Liver (tissue), 9 donors: ENCODE measurements around the gene SKI. TPM values are rescaled to one million over a fixed set of nuclear protein-coding genes. Genes with fewer than 3 reads are reported as not detected.

ENCODE experiments used
- DNase-seq: peaks from one replicate; pipeline ENCODE4 v3.0.0-alpha.2; 2017; ENCODE audit warnings: low spot score
- H3K27ac ChIP-seq, 2 donors: one replicate each; pipeline ENCODE4 v1.7.0; 2013; ENCODE audit warnings: inconsistent platforms in 2 of 2, low read length in 2 of 2, control low read depth in 1 of 2, low read depth in 1 of 2, mild to moderate bottlenecking in 1 of 2
- H3K27me3 ChIP-seq, 4 donors: one replicate each; pipeline versions ENCODE4 v1.6.1 to v1.7.0; 2013; ENCODE audit warnings: low read length in 3 of 4, inconsistent platforms in 1 of 4, mild to moderate bottlenecking in 1 of 4, moderate library complexity in 1 of 4; ENCODE audit not compliant: control insufficient read depth in 4 of 4, insufficient read depth in 4 of 4
- H3K36me3 ChIP-seq, 4 donors: one replicate each; pipeline versions ENCODE4 v1.6.1 to v1.7.0; 2013; ENCODE audit warnings: low read length in 3 of 4, mild to moderate bottlenecking in 3 of 4, low read depth in 1 of 4, moderate library complexity in 1 of 4; ENCODE audit not compliant: control insufficient read depth in 4 of 4, insufficient read depth in 3 of 4
- H3K4me1 ChIP-seq, 4 donors: one replicate each; pipeline versions ENCODE4 v1.6.1 to v1.7.0; 2013; ENCODE audit warnings: low read length in 3 of 4, mild to moderate bottlenecking in 3 of 4, moderate library complexity in 1 of 4; ENCODE audit not compliant: control insufficient read depth in 4 of 4, insufficient read depth in 4 of 4
- H3K4me3 ChIP-seq, 3 donors: one replicate each; pipeline versions ENCODE4 v1.6.1 to v1.7.0; 2013; ENCODE audit warnings: low read length in 3 of 3, control low read depth in 1 of 3, low read depth in 1 of 3, mild to moderate bottlenecking in 1 of 3
- H3K9ac ChIP-seq, 2 donors: one replicate each; pipeline ENCODE4 v1.7.0; 2013; ENCODE audit warnings: low read length in 2 of 2, mild to moderate bottlenecking in 2 of 2, moderate library complexity in 2 of 2, control low read depth in 1 of 2, low read depth in 1 of 2
- H3K9me3 ChIP-seq, 4 donors: one replicate each; pipeline versions ENCODE4 v1.6.1 to v1.7.0; 2013; ENCODE audit warnings: low read length in 3 of 4; ENCODE audit not compliant: control insufficient read depth in 4 of 4
- EGR1 ChIP-seq, 2 donors: IDR thresholded peaks; 2 replicates each; pipeline ENCODE4 v1.6.1; 2016 to 2018; ENCODE audit warnings: antibody characterized with exemption in 2 of 2, low read depth in 2 of 2
- FOXA1 ChIP-seq: IDR thresholded peaks from 2 replicates; pipeline ENCODE4 v1.6.1; 2016; ENCODE audit warnings: antibody characterized with exemption
- FOXA2 ChIP-seq: IDR thresholded peaks from 2 replicates; pipeline ENCODE4 v1.6.1; 2016; ENCODE audit warnings: antibody characterized with exemption
- GABPA ChIP-seq, 2 donors: IDR thresholded peaks in 1 of 2; conservative IDR thresholded peaks in 1 of 2; 2 replicates each; pipeline ENCODE4 v1.6.1; 2016; ENCODE audit warnings: antibody characterized with exemption in 2 of 2, mild to moderate bottlenecking in 1 of 2, moderate library complexity in 1 of 2
- HNF4A ChIP-seq, 2 donors: conservative IDR thresholded peaks; 2 replicates each; pipeline ENCODE4 v1.6.1; 2016; ENCODE audit warnings: antibody characterized with exemption in 2 of 2, mild to moderate bottlenecking in 2 of 2
- HNF4G ChIP-seq: IDR thresholded peaks from 2 replicates; pipeline ENCODE4 v1.6.1; 2016; ENCODE audit warnings: antibody characterized with exemption
- JUND ChIP-seq, 2 donors: IDR thresholded peaks; 2 replicates each; pipeline ENCODE4 v1.6.1; 2016; ENCODE audit warnings: antibody characterized with exemption in 2 of 2
- NR2F2 ChIP-seq: IDR thresholded peaks from 2 replicates; pipeline ENCODE4 v1.6.1; 2016; ENCODE audit warnings: antibody characterized with exemption
- RAD21 ChIP-seq, 2 donors: IDR thresholded peaks; 2 replicates each; pipeline ENCODE4 v1.6.1; 2016; ENCODE audit warnings: antibody characterized with exemption in 2 of 2, mild to moderate bottlenecking in 2 of 2
- RXRA ChIP-seq, 2 donors: IDR thresholded peaks; 2 replicates each; pipeline ENCODE4 v1.6.1; 2017 to 2018; ENCODE audit warnings: antibody characterized with exemption in 2 of 2, mild to moderate bottlenecking in 1 of 2
- SP1 ChIP-seq: IDR thresholded peaks from 2 replicates; pipeline ENCODE4 v1.6.1; 2018; ENCODE audit warnings: antibody characterized with exemption, mild to moderate bottlenecking
- TAF1 ChIP-seq: conservative IDR thresholded peaks from 2 replicates; pipeline ENCODE4 v1.6.1; 2016; ENCODE audit warnings: antibody characterized with exemption, mild to moderate bottlenecking
- YY1 ChIP-seq: IDR thresholded peaks from 2 replicates; pipeline ENCODE4 v1.6.1; 2016; ENCODE audit warnings: antibody characterized with exemption, mild to moderate bottlenecking
- WGBS: extraction: QIAGEN DNeasy Blood & Tissue Kit; methylation state at CpG from one replicate; pipeline ENCODE4 v1.1.7; 2013; 5-methylcytosine and 5-hydroxymethylcytosine counted together
- polyA plus RNA-seq, 2 donors: library from polyadenylated mRNA; stranded (reverse) in 1 of 2; unstranded in 1 of 2; fragments of 200-250 nt in 1 of 2; fragments of >200 nt in 1 of 2; fragmentation: Nextera tagmentation in 1 of 2; extraction: Ambion mirVana in 1 of 2; gene quantifications; one replicate each; pipeline versions ENCODE4 v1.2.1 to v1.2.3, GENCODE V29; 2013 to 2015
- total RNA-seq, 2 donors: library from RNA; depleted of rRNA; stranded (reverse); fragments of >200 nt; gene quantifications; one replicate each; pipeline ENCODE4 v1.2.3, GENCODE V29; 2014
- TF ChIP-seq, protein P1 (sequence below): IDR thresholded peaks from 2 replicates; pipeline ENCODE4 v1.6.1; 2016; ENCODE audit warnings: antibody characterized with exemption
- TF ChIP-seq, protein P2 (sequence below): fragments of 150-350 bp; IDR thresholded peaks from 2 replicates; pipeline ENCODE4 v1.5.1; 2017; ENCODE audit warnings: improper control_type of control experiment, low read depth, low read length; ENCODE audit not compliant: missing input control
- TF ChIP-seq, protein P3 (sequence below): IDR thresholded peaks from 2 replicates; pipeline ENCODE4 v1.6.1; 2016; ENCODE audit warnings: antibody characterized with exemption
- TF ChIP-seq, protein P4 (sequence below): IDR thresholded peaks from 2 replicates; pipeline ENCODE4 v1.6.1; 2016; ENCODE audit warnings: antibody characterized with exemption
- TF ChIP-seq, protein P5 (sequence below): IDR thresholded peaks from 2 replicates; pipeline ENCODE4 v1.6.1; 2016; ENCODE audit warnings: antibody characterized with exemption, mild to moderate bottlenecking
- donor health status: healthy.
- donor health status: healthy.
- donor health status: healthy.
- donor health status: healthy.
- donor health status: healthy.

SKI gene
- total and polyA plus RNA-seq, 4 donors = 3.2 to 21.3 (median 19.5) TPM

DNA sequence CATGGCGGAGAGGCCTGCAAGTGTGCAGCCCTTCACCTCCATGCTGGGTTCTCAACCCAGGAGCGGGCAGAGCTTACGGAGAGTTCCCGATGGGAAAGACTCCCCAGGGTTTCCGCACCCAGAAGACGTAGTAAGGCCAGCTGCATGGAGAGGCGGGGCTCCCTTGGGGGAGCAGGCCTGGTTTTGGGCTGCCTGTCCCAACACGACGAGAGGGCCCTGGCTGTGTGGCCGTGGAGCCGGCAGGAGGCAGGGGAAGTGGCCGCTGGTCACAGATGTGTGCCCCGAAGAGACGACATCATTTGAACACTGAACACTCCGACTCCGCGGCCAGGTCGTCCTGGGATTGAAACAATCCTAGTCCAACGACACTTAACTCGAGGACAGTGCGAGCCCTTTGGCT, 106.2 kb downstream of the SKI start:
- Histone ChIP-seq H3K36me3 (no peaks in the 10 kb centered on the region), H3K9me3 (no peaks in the 10 kb centered on the region), H3K9ac (no peak overlapping the region), H3K4me1 (no peaks in the 10 kb centered on the region), H3K27me3 (no peaks in the 10 kb centered on the region), H3K27ac (no peak overlapping the region), H3K4me3 (no peak overlapping the region)
- no peak for TF ChIP-seq SP1
- TF ChIP-seq TAF1 = no peak
- no peak for TF ChIP-seq EGR1 (IDR thresholded peaks at IDR 0.05; ENCODE audit: low read depth in 2 of 2)
- no peak for TF ChIP-seq NR2F2
- TF ChIP-seq GABPA (IDR thresholded peaks at IDR 0.05 in 1 of 2, conservative IDR thresholded peaks at IDR 0.05 in 1 of 2) = no peak
- no peak for TF ChIP-seq FOXA1
- no peak for TF ChIP-seq JUND (IDR thresholded peaks at IDR 0.05)
- TF ChIP-seq, protein P1, sequence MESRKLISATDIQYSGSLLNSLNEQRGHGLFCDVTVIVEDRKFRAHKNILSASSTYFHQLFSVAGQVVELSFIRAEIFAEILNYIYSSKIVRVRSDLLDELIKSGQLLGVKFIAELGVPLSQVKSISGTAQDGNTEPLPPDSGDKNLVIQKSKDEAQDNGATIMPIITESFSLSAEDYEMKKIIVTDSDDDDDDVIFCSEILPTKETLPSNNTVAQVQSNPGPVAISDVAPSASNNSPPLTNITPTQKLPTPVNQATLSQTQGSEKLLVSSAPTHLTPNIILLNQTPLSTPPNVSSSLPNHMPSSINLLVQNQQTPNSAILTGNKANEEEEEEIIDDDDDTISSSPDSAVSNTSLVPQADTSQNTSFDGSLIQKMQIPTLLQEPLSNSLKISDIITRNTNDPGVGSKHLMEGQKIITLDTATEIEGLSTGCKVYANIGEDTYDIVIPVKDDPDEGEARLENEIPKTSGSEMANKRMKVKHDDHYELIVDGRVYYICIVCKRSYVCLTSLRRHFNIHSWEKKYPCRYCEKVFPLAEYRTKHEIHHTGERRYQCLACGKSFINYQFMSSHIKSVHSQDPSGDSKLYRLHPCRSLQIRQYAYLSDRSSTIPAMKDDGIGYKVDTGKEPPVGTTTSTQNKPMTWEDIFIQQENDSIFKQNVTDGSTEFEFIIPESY = no peak
- TF ChIP-seq RAD21 (IDR thresholded peaks at IDR 0.05) = no peak
- TF ChIP-seq FOXA2 = no peak
- TF ChIP-seq, protein P2, sequence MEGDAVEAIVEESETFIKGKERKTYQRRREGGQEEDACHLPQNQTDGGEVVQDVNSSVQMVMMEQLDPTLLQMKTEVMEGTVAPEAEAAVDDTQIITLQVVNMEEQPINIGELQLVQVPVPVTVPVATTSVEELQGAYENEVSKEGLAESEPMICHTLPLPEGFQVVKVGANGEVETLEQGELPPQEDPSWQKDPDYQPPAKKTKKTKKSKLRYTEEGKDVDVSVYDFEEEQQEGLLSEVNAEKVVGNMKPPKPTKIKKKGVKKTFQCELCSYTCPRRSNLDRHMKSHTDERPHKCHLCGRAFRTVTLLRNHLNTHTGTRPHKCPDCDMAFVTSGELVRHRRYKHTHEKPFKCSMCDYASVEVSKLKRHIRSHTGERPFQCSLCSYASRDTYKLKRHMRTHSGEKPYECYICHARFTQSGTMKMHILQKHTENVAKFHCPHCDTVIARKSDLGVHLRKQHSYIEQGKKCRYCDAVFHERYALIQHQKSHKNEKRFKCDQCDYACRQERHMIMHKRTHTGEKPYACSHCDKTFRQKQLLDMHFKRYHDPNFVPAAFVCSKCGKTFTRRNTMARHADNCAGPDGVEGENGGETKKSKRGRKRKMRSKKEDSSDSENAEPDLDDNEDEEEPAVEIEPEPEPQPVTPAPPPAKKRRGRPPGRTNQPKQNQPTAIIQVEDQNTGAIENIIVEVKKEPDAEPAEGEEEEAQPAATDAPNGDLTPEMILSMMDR = no peak
- no peak for TF ChIP-seq YY1
- no peak for TF ChIP-seq HNF4A (conservative IDR thresholded peaks at IDR 0.05)
- TF ChIP-seq, protein P3, sequence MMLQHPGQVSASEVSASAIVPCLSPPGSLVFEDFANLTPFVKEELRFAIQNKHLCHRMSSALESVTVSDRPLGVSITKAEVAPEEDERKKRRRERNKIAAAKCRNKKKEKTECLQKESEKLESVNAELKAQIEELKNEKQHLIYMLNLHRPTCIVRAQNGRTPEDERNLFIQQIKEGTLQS = no peak
- TF ChIP-seq RXRA (IDR thresholded peaks at IDR 0.05) = no peak
- no peak for TF ChIP-seq HNF4G
- TF ChIP-seq, protein P4, sequence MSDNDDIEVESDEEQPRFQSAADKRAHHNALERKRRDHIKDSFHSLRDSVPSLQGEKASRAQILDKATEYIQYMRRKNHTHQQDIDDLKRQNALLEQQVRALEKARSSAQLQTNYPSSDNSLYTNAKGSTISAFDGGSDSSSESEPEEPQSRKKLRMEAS = no peak
- TF ChIP-seq, protein P5, sequence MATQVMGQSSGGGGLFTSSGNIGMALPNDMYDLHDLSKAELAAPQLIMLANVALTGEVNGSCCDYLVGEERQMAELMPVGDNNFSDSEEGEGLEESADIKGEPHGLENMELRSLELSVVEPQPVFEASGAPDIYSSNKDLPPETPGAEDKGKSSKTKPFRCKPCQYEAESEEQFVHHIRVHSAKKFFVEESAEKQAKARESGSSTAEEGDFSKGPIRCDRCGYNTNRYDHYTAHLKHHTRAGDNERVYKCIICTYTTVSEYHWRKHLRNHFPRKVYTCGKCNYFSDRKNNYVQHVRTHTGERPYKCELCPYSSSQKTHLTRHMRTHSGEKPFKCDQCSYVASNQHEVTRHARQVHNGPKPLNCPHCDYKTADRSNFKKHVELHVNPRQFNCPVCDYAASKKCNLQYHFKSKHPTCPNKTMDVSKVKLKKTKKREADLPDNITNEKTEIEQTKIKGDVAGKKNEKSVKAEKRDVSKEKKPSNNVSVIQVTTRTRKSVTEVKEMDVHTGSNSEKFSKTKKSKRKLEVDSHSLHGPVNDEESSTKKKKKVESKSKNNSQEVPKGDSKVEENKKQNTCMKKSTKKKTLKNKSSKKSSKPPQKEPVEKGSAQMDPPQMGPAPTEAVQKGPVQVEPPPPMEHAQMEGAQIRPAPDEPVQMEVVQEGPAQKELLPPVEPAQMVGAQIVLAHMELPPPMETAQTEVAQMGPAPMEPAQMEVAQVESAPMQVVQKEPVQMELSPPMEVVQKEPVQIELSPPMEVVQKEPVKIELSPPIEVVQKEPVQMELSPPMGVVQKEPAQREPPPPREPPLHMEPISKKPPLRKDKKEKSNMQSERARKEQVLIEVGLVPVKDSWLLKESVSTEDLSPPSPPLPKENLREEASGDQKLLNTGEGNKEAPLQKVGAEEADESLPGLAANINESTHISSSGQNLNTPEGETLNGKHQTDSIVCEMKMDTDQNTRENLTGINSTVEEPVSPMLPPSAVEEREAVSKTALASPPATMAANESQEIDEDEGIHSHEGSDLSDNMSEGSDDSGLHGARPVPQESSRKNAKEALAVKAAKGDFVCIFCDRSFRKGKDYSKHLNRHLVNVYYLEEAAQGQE = no peak
- no peak for DNase-seq
- 96% methylated on average over 21 of the region's 21 CpGs for WGBS
